GM21360 (cell line): ENCODE measurements around the gene EIF4G3.
"Not testable (repeated sequence)": the region's sequence is repeated elsewhere in the genome, so short reads cannot be mapped to it uniquely, and the experiment has no call there.

Source experiments
- ATAC-seq: cut with Tn5 transposase; IDR thresholded peaks from one replicate; pipeline ENCODE4 v1.9.1; 2021; ENCODE audit warnings: mild to moderate bottlenecking, moderate library complexity; ENCODE audit not compliant: unreplicated experiment

EIF4G3 gene

DNA sequence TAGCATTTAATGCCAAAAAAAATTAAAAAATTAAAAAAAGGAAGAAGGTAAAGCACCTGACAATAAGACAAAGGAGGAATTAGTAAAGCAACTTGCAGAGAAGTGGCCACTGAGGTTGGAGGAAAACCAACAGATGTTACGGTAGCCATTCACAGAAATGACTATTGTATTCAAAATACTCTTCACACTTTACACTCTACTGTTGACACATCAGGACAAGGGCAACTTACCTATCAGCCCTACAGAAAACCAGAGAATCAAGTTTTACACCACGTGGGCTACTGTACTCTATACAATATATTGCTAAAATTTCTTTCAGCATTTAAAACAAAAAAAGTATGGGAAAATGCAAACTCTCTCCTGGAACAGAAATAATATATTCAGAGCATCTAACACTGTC lies 70.0 kb downstream of the EIF4G3 start:
- no peak for ATAC-seq

- ATAC-seq = no peak
Observed at GRCh38 chr1:21106238-21106637, 70.5 kb downstream of the EIF4G3 start.

- no peak for ATAC-seq
Observed at GRCh38 chr1:21105807-21106206, 70.9 kb downstream of the EIF4G3 start.

DNA sequence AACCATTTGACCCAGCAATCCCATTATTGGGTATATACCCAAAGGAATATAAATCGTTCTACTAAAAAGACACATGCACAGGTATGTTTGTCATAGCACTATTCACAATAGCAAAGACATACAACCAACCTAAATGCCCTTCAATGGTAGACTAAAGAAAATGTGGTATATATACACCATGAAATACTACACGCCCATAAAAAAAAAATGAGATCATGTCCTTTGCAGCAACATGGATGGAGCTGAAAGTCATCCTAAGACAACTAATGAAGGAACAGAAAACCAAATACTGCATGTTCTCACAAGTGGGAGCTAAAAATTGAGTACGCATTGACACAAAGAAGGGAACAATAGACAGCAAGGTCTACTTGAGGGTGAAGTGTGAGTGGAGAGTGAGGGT lies 72.0 kb downstream of the EIF4G3 start:
- no peak for ATAC-seq

DNA sequence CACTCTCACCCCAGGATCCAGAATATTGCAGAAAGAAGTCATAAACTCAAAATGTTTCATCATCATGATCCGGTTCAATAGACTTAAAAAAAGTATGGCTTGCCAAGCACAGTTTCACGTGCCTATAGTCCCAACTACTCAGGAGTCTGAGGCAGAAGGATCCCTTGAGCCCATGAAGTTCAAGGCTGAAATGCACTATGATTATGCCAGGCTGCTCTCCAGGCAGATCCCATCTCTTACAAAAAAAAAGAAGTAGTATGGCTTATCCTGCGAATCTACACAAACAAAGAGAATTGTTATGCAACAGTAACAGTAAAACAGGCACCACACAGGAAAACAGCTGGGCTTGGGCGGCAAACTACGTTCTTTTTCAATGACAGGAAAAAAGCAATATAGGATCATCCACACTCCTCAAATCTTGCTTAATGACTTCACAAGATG lies 76.2 kb downstream of the EIF4G3 start:
- ATAC-seq = no peak

DNA sequence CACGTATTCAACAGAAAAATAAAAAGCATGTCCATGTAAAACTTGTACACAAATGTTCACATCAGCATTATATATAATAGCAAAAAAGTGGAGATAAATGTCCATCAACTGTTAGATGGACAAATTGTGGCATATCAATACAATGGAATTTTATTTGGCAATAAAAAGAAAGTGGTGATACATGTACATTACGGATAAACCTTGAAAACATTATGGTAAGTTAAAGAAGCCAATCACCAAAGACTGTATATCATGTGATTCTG lies 76.9 kb downstream of the EIF4G3 start:
- no peak for ATAC-seq

- no peak for ATAC-seq
Observed at GRCh38 chr1:21099034-21099868, 77.4 kb downstream of the EIF4G3 start.

GRCh38 chr1:21098186-21098915 lies 78.3 kb downstream of the EIF4G3 start:
- ATAC-seq = no peak

DNA sequence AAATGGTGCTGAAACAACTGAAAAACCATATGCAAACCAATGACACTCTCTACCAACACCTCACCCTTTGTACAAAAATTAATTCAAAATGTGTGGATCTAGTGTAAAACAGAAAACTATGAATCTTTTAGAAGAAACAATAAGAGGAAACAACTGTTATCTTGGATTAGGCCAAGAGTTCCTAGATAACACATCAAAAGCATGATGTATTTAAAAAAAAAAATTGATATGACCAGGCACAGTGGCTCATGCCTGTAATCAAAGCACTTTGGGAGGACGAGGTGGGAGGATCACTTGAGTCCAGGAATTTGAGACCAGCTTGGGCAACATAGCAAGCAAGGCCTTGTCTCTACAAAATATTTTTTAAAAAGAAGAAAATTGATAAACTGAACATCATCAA lies 79.0 kb downstream of the EIF4G3 start:
- ATAC-seq = no peak

GRCh38 chr1:21095976-21096375 lies 80.7 kb downstream of the EIF4G3 start:
- ATAC-seq = no peak

DNA sequence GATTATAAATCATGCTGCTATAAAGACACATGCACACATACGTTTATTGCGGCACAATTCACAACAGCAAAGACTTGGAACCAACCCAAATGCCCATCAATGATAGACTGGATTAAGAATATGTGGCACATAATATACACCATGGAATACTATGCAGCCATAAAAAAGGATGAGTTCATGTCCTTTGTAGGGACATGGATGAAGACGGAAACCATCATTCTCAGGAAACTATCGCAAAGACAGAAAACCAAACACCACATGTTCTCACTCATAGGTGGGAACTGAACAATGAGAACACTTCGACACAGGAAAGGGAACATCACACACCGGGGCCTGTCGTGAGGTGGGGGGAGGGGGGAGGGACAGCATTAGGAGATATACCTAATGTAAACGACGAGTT lies 82.4 kb downstream of the EIF4G3 start:
- not testable (repeated sequence) for ATAC-seq

DNA sequence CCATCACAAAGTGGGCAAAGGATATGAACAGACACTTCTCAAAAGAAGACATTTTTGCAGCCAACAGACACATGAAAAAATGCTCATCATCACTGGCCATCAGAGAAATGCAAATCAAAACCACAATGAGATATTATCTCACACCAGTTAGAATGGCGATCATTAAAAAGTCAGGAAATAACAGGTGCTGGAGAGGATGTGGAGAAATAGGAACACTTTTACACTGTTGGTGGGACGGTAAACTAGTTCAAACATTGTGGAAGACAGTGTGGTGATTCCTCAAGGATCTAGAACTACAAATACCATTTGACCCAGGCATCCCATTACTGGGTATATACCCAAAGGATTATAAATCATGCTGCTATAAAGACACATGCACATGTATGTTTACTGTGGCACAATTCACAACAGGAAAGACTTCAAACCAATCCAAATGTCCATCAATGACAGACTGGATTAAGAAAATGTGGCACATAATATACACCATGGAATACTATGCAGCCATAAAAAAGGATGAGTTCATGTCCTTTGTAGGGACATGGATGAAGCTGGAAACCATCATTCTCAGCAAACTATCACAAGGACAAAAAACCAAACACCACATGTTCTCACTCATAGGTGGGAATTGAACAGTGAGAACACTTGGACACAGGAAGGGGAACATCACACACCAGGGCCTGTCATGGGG lies 83.3 kb downstream of the EIF4G3 start:
- not testable (repeated sequence) for ATAC-seq

- not testable (repeated sequence) for ATAC-seq
Observed at GRCh38 chr1:21092545-21092944, 84.2 kb downstream of the EIF4G3 start.

DNA sequence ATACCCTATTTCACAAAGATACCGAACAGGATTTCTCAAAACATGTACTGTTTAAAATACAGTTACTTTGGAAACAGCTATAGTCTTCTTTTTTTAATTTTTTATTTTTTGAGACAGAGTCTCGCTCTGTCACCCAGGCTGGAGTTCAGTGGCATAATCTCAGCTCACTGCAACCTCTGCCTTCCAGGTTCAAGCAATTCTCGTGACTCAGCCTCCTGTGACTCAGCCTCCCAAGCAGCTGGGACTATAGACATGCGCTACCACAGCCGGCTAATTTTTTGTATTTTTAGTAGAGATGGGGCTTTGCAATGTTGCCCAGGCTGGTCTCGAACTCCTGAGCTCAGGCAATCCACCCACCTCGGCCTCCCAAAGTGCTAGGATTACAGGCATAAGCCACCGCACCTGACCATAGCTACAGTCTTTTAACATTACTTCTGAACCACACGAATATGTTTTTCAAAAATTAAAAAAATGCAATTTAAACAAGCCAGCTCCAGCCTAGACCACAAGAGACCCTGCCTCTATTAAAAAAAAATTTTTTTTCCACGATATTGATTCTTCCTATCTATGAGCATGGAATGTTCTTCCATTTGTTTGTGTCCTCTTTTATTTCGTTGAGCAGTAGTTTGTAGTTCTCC lies 85.5 kb downstream of the EIF4G3 start:
- not testable (repeated sequence) for ATAC-seq

GRCh38 chr1:21090463-21090862 lies 86.2 kb downstream of the EIF4G3 start:
- no peak for ATAC-seq

DNA sequence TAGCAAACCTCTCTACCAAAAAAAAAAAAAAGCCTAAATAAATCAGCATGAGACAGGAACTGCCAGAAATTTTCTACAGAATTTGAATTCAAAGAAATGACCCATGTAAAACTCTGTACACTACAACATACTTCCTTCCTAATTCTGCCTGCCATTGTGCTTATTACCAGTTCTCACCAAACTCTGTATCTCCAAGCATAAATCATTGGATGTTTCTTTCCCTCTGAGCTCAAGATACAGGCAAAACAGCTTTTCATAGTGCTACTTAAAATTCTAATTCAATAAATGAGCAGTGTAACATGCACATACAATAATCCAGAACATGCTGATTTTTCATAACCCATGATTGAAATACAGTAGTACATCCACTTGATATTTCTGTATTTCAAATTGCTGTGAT lies 87.0 kb downstream of the EIF4G3 start:
- no peak for ATAC-seq

DNA sequence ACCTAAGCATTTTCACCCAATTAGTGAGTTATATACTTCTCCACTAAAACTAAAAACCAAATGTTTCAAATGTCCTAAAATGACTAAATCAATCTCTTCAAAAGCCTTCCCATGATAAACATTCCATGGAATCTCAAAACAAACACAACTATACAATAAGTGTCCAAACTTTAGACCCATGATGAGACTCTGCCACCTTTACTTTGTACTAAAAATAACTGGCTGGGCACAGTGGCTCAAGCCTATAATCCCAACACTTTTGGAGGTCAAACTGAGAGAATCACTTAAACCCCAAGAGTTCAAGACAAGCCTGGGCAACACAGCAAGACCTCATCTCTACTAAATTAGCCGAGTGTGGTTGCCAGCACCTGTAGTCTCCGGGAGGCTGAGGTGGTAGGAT lies 87.4 kb downstream of the EIF4G3 start:
- no peak for ATAC-seq

- ATAC-seq = no peak
Observed at GRCh38 chr1:21084111-21084810, 92.4 kb downstream of the EIF4G3 start.

DNA sequence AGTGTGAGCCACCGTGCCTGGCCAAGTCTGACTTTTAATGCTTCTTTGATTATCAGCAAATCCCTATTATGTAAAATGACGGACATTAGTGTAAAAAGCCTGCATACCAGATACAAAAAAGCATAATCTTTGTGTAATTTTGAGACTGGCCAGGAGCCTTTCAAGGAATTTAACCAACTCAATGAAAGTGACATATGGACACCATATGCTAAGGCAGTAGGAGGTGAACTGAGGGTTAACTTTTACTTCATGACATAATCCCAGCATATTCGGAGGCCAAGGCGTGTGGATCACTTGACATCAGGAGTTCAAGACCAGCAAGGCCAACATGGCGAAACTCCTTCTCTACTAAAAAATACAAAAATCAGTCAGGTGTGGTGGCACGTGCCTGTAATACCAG lies 94.6 kb downstream of the EIF4G3 start:
- ATAC-seq = no peak

DNA sequence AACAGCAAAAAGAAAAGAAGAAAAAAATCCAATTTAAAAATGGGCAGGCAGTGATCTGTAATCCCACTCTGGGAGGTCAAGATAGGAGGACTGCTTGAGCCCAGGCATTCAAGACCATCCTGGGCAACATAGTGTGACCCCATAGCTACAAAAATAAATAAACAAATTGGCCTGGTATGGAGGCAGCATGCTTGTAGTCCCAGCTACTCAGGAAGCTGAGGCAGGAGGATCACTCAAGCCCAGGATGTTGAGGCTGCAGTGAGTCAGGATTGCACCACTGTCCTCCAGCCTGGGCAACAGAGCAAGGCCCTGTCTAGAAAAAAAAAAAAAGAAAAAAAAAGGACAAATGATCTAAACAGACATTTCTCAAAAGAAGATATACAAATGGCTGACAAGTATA lies 99.6 kb downstream of the EIF4G3 start:
- no peak for ATAC-seq

GRCh38 chr1:21072721-21073120 lies 104.0 kb downstream of the EIF4G3 start:
- ATAC-seq = no peak
